Esophagus muscularis mucosa (tissue), 4 donors: ENCODE measurements around the gene NEK7.

Experiments used
- EP300 ChIP-seq: sonication (generic); formaldehyde crosslinking; IDR thresholded peaks from one replicate; pipeline ENCODE4 v1.6.1; 2017; ENCODE audit warnings: antibody characterized with exemption
- POLR2A ChIP-seq: fragments of 450-650 bp; IDR thresholded peaks from one replicate; pipeline ENCODE4 v1.6.1; 2017; ENCODE audit warnings: antibody characterized with exemption, moderate library complexity, mild to moderate bottlenecking, low read depth
- POLR2AphosphoS5 ChIP-seq, 2 donors: sonication (generic); formaldehyde crosslinking; IDR thresholded peaks; one replicate each; pipeline ENCODE4 v1.6.1; 2017; ENCODE audit warnings: antibody characterized with exemption in 2 of 2
- TF ChIP-seq, protein P1 (sequence below), 3 experiments: fragments of 200-600 bp in 2 of 3; fragments of 450-650 bp in 1 of 3; sonication (generic) in 2 of 3; IDR thresholded peaks; one replicate each; pipeline ENCODE4 v1.5.1; 2017 to 2019; ENCODE audit warnings: antibody characterized with exemption in 3 of 3, mild to moderate bottlenecking in 2 of 3, moderate library complexity in 1 of 3

DNA sequence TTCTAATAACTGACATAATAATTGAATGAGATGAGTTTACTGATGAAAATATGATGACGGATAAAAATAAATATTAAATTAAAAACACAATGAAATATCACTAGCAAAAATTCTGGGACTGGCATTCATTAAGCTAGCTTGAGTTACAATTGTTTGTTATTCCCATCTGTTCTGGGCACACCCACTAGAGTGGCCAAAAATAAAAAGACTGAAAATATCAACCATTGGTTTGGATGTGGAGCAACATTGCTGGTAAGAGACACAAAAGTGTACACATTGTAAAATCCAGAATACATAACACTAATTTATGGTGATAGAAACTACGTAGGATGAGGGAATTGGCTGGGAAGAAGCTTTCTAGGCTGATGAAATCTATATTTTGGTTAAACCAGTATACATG lies 9.6 kb upstream of the NEK7 start:
- TF ChIP-seq, protein P1, sequence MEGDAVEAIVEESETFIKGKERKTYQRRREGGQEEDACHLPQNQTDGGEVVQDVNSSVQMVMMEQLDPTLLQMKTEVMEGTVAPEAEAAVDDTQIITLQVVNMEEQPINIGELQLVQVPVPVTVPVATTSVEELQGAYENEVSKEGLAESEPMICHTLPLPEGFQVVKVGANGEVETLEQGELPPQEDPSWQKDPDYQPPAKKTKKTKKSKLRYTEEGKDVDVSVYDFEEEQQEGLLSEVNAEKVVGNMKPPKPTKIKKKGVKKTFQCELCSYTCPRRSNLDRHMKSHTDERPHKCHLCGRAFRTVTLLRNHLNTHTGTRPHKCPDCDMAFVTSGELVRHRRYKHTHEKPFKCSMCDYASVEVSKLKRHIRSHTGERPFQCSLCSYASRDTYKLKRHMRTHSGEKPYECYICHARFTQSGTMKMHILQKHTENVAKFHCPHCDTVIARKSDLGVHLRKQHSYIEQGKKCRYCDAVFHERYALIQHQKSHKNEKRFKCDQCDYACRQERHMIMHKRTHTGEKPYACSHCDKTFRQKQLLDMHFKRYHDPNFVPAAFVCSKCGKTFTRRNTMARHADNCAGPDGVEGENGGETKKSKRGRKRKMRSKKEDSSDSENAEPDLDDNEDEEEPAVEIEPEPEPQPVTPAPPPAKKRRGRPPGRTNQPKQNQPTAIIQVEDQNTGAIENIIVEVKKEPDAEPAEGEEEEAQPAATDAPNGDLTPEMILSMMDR (IDR thresholded peaks at IDR 0.05): no peak
- TF ChIP-seq POLR2A (no peak), POLR2AphosphoS5 (IDR thresholded peaks at IDR 0.05) (no peak), EP300 (no peak)
